Fibroblast of mammary gland (primary cell): Measurements from ENCODE around the gene ARHGAP27.

Experiments
- DNase-seq: peaks from one replicate; pipeline ENCODE4 v3.0.0-alpha.2; 2010; ENCODE audit warnings: low read depth
- H3K4me3 ChIP-seq: 2 replicates; pipeline ENCODE4 v1.5.1; 2011; ENCODE audit warnings: low read depth, mild to moderate bottlenecking, low read length, moderate library complexity; ENCODE audit not compliant: control insufficient read depth
- CTCF ChIP-seq: conservative IDR thresholded peaks from 2 replicates; pipeline ENCODE4 v1.5.1; 2011; ENCODE audit warnings: low read depth, low read length, inconsistent platforms; ENCODE audit not compliant: control insufficient read depth, insufficient read depth

Gene ARHGAP27

GRCh38 chr17:45425125-45425983 lies 7.3 kb downstream of the ARHGAP27 start:
- peak; percentile 50 for DNase-seq
- peak; percentile 36 for TF ChIP-seq CTCF
- no peak overlapping the region for H3K4me3 ChIP-seq

GRCh38 chr17:45424769-45425124 lies 7.9 kb downstream of the ARHGAP27 start:
- H3K4me3 ChIP-seq: no peak overlapping the region
- DNase-seq: no peak
- no peak for TF ChIP-seq CTCF

- no peak for TF ChIP-seq CTCF
- no peak for DNase-seq
- H3K4me3 ChIP-seq: no peak overlapping the region
These were observed 8.7 kb downstream of the ARHGAP27 start for GRCh38 chr17:45423975-45424335.

GRCh38 chr17:45423304-45423974 lies 9.2 kb downstream of the ARHGAP27 start:
- no peak for TF ChIP-seq CTCF
- DNase-seq: no peak

GRCh38 chr17:45414990-45415881 lies 17.4 kb downstream of the ARHGAP27 start:
- TF ChIP-seq CTCF: no peak
- H3K4me3 ChIP-seq: no peak overlapping the region
- no peak for DNase-seq

More at GRCh38 chr17:45423304-45423974, 9.2 kb downstream of the ARHGAP27 start:
- H3K4me3 ChIP-seq: no peak overlapping the region

- H3K4me3 ChIP-seq: no peak overlapping the region
- TF ChIP-seq CTCF: no peak
- no peak for DNase-seq
These were observed 19.2 kb downstream of the ARHGAP27 start for GRCh38 chr17:45413498-45413923.
